Raji (cell line): ENCODE results near the gene BACH1.

Experiments
- POLR2A ChIP-seq: IDR thresholded peaks from 2 replicates; pipeline ENCODE4 v1.6.1; 2011; ENCODE audit warnings: low read depth, low read length, control low read depth; ENCODE audit not compliant: insufficient read depth

Gene BACH1

DNA sequence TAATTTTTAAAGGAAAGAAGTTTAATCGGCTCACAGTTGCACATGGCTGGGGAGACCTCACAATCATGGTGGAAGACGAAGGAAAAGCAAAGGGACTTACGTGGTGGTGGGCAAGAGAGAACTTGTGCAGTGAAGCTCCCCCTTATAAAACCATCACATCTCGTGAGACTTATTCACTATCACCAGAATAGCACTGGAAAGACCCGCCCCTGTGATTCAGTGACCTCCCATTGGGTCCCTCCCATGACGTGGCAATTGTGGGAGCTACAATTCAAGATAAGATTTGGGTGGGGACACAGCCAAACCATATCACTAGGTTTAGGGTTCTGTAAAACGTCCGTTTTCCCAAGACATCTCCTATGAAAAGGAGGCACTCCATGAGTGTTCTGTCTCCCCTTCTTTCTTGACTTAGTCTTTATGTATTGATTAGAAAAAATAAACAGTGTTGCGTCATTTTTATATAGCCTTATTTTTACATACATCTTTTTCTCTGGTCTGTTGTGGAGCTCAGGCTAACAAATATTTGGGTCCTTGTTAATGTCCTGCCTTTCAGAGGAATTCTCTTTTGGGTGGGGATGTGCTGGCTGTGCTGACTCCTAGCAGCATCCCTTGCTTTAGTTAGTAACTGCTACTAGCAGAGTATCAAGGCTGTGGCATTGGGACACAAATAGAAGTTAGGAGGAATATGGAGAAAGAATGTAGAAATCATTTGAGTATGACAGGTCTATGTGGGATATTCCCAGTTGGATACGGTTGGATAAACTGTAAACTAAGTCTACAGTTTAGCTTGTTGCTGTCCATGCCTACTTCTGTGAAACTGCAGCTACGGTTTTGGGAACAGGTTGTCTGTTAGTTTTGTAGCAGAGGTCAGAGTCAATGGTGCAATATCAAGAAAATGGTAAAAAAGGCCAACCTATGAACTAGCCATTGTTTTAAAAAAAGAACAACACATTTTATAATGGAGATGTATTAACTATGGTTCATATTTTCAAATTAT is 23.5 kb downstream of the BACH1 start:
- no peak for TF ChIP-seq POLR2A

DNA sequence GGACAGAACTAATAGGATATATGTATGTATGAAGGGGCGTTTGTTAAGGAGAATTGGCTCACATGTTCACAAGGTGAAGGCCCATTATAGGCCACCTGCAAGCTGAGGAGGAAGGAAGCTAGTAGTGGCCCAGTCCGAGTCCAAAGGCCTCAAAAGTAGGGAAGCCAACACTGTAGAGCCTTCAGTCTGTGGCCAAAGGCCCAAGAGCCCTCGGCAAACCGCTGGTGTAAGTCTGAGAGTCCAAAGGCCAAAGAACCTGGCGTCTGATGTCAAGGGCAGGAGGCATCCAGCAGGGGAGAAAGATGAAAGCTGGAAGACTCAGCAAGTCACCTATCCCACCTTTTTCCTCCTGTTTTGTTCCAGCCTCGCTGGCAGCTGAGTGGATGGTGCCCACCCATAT is 24.5 kb downstream of the BACH1 start:
- TF ChIP-seq POLR2A: no peak

DNA sequence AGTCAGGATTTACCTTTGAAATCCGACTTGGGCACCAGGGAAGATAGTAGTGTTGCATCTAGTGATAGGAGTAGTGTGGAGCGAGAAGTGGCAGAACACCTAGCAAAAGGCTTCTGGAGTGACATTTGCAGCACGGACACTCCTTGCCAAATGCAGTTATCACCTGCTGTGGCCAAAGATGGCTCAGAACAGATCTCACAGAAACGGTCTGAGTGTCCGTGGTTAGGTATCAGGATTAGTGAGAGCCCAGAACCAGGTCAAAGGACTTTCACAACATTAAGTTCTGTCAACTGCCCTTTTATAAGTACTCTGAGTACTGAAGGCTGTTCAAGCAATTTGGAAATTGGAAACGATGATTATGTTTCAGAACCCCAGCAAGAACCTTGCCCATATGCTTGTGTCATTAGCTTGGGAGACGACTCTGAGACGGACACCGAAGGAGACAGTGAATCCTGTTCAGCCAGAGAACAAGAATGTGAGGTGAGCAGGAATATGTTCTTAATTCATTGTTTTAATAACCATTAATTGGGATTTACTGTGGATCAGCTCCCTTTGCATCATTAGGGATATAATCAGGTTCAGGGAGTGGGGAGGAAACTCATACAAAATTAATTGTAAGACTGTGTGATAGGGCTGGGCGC is 28.3 kb downstream of the BACH1 start:
- no peak for TF ChIP-seq POLR2A

DNA sequence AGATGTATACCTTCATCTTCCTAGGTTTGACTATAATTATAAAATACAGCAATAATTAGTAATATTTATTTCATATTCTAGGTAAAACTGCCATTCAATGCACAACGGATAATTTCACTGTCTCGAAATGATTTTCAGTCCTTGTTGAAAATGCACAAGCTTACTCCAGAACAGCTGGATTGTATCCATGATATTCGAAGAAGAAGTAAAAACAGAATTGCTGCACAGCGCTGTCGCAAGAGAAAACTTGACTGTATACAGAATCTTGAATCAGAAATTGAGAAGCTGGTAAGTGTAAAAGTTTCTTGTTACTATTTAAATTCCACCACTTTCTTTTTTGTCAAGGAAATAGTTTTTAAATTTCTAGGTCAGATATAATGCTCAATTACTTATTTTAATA is 30.7 kb downstream of the BACH1 start:
- TF ChIP-seq POLR2A: no peak

DNA sequence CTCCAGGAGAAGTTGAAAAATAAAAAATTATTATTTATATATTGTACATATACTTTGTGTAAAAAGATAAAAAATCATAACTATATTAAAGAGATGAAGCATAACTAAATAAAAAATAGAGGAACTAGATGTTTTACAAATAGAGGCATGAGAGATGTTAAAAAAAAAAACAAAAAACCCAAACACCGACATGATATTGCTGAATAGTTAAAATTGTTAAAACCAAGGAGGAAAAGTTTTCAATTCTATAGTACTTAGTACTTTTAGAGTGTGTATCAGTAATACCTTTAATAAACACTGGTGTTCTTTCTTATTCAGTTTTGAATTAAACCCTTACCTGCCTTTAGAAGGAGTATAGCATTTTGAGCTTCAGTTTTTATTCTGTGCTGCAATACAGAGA is 32.1 kb downstream of the BACH1 start:
- TF ChIP-seq POLR2A: no peak

DNA sequence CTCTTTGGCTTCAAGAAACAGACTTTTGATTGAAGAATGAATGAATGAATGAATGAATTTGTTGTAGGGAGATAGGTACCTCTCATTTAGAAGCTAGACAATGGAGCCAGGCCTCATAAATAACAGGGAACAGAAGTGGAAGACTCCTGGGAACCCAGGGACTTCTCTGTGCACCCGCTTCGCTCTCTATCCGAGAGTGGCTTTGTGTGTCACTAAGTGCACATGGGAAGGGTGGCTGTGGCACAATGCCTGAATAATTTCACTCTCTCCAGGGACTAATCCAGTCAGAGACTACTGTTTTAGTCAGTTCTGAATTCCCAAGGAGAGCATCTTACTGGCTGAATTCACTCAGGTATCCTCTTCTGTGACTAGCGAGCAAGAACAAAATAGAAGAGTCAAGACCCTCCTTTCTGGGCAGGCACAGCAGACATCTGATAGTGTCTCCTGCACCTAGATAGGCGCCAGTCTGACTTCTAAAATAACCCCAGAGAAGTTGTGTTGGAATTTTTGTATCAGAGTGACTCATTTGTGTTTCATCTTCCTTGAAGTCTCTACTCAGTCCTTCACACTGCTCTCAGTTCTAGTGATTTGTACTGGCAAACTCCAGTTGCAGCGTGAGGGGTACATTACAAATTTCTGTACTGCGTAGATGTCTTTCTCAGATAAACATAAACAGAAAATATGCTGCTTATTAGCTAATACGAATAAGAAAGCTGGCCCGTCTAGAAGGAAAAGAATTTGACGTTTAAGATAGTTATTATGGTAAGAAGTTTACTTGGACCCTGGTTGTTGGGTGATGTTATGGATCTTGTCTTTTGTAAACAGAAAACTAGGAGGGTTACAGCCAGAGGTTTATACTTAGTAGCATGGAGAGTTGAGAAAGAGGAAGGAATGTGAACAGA is 34.0 kb downstream of the BACH1 start:
- TF ChIP-seq POLR2A: no peak

DNA sequence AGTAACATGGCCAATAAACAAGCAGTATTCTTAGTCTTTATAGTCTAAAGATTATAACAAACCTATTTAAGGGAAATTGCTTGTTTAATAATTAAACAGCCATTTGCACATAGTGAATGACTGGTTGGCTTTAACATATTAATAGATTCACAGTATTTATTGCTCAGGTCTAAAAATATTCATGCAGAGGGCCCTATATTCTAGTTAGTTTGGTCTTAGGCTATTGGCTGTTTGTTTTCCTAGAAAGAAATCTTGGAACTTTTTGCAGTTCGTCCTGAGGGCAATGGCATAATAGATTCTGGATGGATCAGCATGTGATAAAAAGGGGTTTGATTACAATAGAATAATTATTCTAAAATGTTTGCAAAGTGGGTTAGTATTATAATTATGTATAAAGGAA is 34.7 kb downstream of the BACH1 start:
- no peak for TF ChIP-seq POLR2A

DNA sequence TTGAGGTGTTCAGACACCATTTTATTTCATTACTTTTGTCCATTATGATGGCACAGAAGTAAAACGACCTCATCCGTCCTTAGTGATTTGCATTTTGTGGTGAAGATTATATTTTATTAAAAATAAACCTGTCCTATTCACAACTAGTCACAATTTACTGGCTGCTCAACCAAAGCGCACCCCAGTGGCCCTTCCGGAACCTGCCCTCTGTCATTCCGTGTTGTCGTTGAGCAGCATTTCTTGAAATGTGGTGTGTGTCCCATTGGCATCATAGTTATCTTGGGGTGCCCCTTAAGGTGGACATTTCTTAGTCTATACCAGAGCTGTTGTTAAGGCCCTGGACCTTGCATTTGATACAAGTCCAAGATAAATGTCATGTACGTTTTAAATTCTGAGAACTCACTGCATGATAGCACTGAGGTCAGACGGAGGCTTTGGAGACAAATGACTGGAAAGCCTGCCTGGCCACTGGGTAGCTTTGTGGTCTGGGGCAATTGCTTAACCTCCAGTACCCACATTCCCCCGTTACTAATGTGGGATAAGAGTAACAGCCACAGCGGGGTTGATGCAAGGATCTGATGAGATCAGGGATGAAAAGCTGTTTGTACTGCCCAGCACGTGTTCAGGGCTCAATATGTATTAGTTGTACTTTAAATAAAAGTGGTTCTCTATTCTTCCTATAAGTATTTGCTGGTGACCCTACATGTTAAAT is 36.2 kb downstream of the BACH1 start:
- TF ChIP-seq POLR2A: no peak

DNA sequence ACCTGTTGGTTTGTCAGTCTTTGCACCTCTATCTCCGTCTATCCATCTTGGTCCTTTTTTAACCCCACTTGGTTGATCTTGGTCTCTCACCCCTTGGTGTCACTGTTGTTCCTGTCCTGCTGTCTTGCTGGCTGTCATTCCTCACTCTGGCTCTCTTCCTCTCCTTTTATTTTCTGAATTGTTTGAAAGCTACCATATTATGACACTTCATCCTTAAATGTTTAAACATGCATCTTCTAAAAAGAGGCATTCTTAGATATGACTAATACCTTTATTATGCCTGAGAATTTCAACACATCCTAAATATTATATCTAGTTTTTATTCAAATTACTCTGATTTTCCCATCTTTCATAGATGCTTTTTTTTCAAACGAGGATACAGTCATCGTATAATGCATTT is 37.0 kb downstream of the BACH1 start:
- no peak for TF ChIP-seq POLR2A

DNA sequence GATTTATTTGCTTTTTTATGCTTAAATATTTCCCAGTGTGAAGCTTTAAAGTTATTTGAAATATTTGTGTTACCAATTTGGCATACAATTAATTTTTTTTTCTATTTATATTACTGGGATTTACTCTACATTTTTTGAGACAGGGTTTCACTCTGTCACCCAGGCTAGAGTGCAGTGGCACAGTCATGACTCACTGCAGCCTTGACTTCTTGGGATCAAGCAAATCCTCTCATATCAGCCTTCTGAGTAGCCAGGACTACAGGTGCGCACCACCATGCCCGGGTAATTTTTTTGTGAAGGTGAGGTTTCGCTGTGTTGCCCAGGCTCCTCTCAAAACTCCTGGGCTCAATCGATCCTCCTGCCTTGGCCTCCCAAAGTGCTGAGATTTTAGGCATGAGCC is 39.5 kb downstream of the BACH1 start:
- TF ChIP-seq POLR2A: no peak

DNA sequence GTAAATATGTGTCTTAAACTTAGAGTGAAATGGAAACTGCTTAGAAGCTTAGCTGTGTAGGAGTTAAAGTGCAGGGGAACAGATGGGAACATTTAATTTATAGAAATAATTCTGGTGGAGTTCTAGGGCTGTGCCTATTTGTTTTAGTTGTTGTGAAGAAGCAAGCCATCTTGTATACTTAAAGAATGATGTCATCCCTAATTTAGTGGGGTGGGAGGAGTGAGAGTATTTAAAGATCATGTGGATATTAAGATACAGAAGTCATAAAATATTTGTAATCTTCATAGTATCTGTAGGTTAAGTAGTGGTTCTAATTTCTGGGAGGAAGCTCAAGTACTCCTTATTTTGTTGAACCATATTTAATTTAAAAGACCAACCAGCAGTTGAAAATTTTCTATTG is 41.5 kb downstream of the BACH1 start:
- TF ChIP-seq POLR2A: no peak

DNA sequence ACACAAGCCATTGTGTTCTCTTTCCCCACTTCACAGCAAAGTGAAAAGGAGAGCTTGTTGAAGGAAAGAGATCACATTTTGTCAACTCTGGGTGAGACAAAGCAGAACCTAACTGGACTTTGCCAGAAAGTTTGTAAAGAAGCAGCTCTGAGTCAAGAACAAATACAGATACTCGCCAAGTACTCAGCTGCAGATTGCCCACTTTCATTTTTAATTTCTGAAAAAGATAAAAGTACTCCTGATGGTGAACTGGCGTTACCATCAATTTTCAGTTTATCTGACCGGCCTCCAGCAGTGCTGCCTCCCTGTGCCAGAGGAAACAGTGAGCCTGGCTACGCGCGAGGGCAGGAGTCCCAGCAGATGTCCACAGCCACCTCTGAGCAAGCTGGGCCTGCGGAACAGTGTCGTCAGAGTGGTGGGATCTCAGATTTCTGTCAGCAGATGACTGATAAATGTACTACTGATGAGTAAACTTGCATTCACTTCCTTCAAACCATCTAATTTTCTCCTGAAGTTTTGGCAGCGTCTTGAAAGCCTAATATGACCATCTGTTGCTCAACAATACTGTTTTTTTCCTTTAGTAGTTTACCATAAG is 43.7 kb downstream of the BACH1 start:
- TF ChIP-seq POLR2A: no peak

DNA sequence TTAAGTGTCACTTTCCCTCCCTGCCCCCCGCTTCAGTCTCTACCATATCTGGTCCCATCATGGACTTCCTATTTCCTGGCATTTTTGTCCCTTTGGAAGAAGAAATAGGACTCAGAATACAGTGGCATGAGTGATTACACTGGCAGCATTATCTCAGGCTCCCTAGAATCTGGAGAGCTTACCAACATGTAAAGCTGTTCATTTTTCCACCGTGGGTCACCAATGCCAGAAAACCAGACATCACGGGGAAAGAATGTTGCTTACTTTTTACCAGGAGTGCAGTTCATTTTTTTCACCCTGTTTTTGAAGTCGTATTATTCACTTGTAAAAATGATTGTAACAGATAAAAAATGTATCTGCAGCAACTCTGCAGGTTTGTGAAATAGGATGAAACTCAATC is 44.8 kb downstream of the BACH1 start:
- no peak for TF ChIP-seq POLR2A

DNA sequence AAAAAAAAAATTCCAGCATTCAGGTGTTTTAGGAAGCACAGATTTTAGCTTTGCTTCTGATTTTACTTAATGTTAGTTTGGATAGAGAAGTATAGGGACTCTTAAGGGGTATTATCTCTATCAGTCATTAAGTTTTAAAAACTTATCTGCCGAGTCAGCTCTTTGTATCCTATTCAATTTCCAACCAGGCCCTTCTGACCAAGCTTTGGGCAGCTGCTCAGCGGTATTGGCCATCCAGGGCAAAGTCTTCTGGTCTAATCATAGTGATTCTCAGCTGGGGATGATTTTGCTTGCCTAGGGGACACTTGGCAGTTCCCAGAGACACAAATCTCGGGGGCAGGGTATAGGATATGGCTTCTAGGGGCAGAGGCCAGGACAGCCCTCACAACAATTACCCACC is 47.6 kb downstream of the BACH1 start:
- TF ChIP-seq POLR2A: no peak
